ENCODE measurements around the gene GBP4. TPM values are rescaled to one million over a fixed set of nuclear protein-coding genes. Genes with fewer than 3 reads are reported as not detected.

The GBP4 gene
- total RNA-seq, 1 experiment from 2014 or later = not detected

Other genes with a start within 250 kb of the GBP4 start
- 49.2 and 82.6 TPM in 2 replicates for gene KYAT3, start 206.3 kb downstream of the GBP4 start, total RNA-seq (2014; rRNA removed; shearing (Covaris generic))
- gene RBMXL1, start 206.3 kb downstream of the GBP4 start, total RNA-seq (2014; rRNA removed; shearing (Covaris generic)) = 7.2 and 13.6 TPM in 2 replicates
- not detected in 2 replicates for gene GBP3, start 176.1 kb downstream of the GBP4 start, total RNA-seq (2014; rRNA removed; shearing (Covaris generic))
- gene GBP1, start 133.7 kb downstream of the GBP4 start, total RNA-seq (2014; rRNA removed; shearing (Covaris generic)) = not detected in 2 replicates
- not detected in 2 replicates for gene GBP2, start 72.8 kb downstream of the GBP4 start, total RNA-seq (2014; rRNA removed; shearing (Covaris generic))
- not detected in 2 replicates for gene GBP7, start 22.9 kb downstream of the GBP4 start, total RNA-seq (2014; rRNA removed; shearing (Covaris generic))
- gene GBP5, start 73.9 kb upstream of the GBP4 start, total RNA-seq (2014; rRNA removed; shearing (Covaris generic)) = not detected in 2 replicates
- gene GBP6, start 165.1 kb upstream of the GBP4 start, total RNA-seq (2014; rRNA removed; shearing (Covaris generic)) = not detected in 2 replicates

Data from G401 (cell line).